Globus pallidus (tissue), 1 donor: ENCODE data around the gene PPP2R5D.
A peak's percentile ranks its signal among the peaks of the same experiment; 100 is the strongest.
"Not testable (repeated sequence)": the region's sequence is repeated elsewhere in the genome, so short reads cannot be mapped to it uniquely, and the experiment has no call there.

Experiments used
- DNase-seq: peaks from one replicate; pipeline ENCODE4 v3.0.0-alpha.2; 2015; ENCODE audit warnings: low spot score

PPP2R5D gene

GRCh38 chr6:43032326-43032725 lies 48.0 kb downstream of the PPP2R5D start:
- no peak for DNase-seq

- DNase-seq = no peak
These were observed 49.3 kb downstream of the PPP2R5D start for GRCh38 chr6:43033496-43034189.

DNA sequence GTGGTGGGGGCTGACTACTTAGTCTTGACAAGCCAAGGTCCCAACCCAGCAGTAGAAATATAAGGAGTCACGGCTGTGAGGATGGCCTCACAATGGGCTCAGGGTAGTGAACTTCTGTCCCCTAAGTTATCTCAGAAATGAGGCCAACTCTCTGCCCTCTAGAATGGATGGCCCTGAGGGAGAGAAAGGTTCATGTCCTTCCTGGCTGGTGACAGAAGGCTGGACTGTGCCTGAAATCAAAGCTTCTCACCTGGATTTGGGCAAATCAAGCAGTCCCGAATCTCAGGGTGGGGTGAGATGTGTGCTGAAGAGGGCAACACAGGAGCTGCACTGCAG lies 49.8 kb downstream of the PPP2R5D start:
- no peak for DNase-seq

- DNase-seq = no peak
These were observed 51.3 kb downstream of the PPP2R5D start for GRCh38 chr6:43035495-43036194.

- no peak for DNase-seq
These were observed 52.3 kb downstream of the PPP2R5D start for GRCh38 chr6:43036712-43037111.

- no peak for DNase-seq
These were observed 52.8 kb downstream of the PPP2R5D start for GRCh38 chr6:43037197-43037596.

GRCh38 chr6:43037706-43038105 lies 53.3 kb downstream of the PPP2R5D start:
- no peak for DNase-seq

DNA sequence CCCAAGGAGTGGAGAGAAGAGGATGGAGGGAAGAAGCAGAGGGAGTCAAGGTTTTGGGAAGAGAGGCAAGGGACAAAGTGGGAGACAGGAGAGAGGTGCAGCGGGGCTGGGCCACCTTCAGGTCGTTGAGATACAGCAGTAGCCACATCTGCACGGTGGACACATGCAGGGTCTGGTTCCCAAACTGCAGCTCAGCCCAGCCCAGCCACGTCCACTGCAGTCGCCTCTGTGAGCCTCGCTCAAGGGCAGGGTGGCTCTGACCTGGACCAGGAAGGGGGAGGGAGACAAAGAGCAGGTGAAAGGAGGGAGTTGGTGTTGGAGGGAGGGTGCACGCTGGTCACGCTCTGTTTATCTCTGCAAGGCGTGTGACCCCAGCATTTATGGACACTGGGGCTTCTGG lies 54.4 kb downstream of the PPP2R5D start:
- DNase-seq = no peak

DNA sequence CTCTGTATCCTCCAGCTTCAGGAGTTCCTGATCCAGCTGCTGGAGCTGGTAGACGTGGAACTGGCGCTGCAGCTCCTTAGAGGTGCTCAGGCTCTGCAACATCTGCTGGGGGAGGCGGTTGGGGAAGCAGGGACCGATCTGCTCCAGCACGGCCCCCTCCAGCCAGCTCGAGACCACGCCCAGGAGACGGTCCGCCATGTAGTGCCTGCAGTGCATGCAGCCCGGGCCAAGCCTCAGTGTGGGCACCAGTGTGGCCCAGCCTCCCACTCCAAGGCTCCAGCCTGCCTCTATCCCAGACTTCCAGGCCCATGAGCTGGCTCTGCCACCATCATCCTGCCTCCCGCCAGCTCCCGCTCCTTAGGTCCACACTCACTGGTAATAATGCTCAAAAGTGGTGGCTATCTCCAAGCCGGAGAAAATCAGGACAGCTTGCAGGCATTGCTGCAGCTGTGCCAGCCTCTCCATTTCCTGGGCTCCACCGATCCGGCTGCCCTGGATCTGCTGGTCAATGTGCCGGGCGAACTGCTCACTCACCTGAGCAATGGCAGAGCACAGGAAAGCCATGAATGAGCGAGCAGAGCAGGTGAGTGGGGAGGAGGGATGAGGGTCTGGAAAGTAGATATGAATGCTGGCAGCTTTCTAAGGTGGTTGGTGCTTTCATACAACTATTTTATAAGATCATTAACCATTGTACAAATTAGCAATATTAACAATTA lies 56.3 kb downstream of the PPP2R5D start:
- no peak for DNase-seq

DNA sequence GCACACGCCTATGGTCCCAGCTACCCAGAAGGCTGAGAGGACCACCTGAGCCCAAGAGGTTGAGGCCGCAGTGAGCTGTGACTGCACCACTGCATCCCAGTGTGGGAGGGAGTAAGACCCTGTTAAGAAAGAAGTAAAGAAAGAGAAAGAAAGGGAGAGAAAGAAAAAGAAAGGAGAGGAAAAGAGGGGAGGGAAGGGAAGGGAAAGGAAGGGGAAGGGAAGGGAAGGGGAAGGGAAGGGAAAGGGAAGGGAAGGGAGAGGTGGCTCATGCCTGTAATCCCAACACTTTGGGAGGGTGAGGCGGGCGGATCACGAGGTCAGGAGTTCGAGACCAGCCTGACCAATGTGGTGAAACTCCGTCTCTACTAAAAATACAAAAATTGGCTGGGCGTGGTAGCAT lies 57.1 kb downstream of the PPP2R5D start:
- DNase-seq = not testable (repeated sequence)

- DNase-seq = no peak
These were observed 58.9 kb downstream of the PPP2R5D start for GRCh38 chr6:43043310-43043709.

- no peak for DNase-seq
These were observed 61.1 kb downstream of the PPP2R5D start for GRCh38 chr6:43045371-43045930.

DNA sequence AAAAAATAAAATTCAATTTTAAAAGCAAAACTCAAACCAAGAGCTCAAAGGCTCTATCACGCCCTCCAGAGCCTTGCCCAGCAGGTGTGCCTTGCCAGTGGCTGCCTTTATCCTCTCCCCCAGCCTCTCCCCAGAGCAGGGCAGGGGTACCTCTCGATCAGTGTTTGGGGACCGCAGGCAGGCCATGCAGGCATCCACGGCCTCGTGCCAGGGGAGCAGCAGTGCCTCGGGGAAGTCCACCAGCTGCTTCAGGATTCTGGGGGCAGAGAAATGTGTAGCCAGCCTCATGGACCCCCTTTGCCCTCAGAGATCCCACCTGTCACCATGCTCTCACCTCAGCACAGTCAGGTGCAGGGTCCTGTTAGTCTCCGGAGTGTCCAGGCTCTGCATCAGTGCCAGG lies 63.6 kb downstream of the PPP2R5D start:
- DNase-seq = no peak

- DNase-seq = no peak
These were observed 66.6 kb downstream of the PPP2R5D start for GRCh38 chr6:43050981-43051380.

- DNase-seq = no peak
These were observed 68.0 kb downstream of the PPP2R5D start for GRCh38 chr6:43052225-43052841.

- no peak for DNase-seq
These were observed 68.6 kb downstream of the PPP2R5D start for GRCh38 chr6:43052842-43053544.

DNA sequence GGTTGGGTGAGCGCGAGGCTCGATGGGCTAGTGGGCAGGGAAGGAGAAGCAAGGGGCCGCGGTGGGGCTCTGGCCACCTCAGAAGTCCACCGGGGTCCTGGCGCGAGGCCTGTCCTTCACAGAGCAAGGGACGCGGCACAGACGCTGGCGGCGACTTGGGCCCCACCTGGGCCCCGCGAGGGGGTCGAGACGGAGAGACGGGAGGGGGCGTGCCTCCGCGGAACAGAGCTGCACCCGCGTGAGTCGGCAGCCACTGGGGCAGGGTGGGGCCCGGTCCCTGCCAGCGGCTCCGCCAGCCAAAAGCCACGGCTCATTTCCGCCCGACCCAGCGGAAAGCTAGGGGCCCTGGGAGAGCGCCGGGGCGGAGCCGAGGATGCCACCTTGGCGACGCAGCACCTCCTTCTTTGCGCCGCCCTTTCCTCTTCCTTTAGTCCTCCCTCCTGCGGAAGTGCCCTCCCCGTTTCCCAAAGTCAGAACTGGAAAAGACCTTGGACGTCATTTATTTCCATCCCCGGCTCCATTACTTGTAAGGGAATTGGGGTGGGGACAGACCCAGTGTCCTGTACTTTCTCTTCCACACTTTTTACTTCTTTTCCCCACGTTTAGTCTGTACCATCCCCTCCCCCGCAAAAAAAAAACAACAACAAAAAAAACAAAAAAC lies 69.3 kb downstream of the PPP2R5D start, which contains the start of gene CUL7:
Gene CUL7, minus strand, starts transcription at position 307 of the 661 bp plus-strand sequence. CDS start 1,063 bp downstream, outside the sequence.
- DNase-seq = peak; percentile 64

- no peak for DNase-seq
These were observed 70.0 kb downstream of the PPP2R5D start for GRCh38 chr6:43054206-43054943.

- no peak for DNase-seq
These were observed 71.6 kb downstream of the PPP2R5D start for GRCh38 chr6:43055966-43056365.

DNA sequence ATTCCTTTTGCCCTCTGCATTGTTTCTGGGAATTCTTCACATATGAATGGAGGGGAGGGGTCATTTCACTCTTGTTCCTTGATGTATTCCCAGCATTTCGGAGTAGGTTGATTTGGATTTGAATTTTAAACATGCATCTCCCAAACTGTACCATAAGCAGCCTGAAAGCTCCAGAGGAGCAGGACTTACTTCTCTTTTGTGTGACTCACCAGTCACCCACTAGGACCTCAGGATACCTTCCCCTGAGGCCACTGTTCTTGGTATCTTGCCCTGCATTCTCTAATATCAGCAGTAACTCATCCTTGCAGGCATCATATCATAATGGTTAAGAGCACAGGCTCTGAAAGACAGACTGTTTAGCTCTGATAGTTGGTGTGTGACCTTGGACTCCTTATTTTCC lies 74.2 kb downstream of the PPP2R5D start:
- no peak for DNase-seq
